ENCODE data around the gene AREG. TPM values are rescaled to one million over a fixed set of nuclear protein-coding genes. Genes with fewer than 3 reads are reported as not detected.
A peak's percentile ranks its signal among the peaks of the same experiment; 100 is the strongest.

Gene AREG
- total and polyA plus RNA-seq, 9 of the 15 experiments (the other 6 are each of a cell fraction or from before 2014, with no cell fraction given) = 1.4 to 7.7 (median 5.4) TPM

DNA sequence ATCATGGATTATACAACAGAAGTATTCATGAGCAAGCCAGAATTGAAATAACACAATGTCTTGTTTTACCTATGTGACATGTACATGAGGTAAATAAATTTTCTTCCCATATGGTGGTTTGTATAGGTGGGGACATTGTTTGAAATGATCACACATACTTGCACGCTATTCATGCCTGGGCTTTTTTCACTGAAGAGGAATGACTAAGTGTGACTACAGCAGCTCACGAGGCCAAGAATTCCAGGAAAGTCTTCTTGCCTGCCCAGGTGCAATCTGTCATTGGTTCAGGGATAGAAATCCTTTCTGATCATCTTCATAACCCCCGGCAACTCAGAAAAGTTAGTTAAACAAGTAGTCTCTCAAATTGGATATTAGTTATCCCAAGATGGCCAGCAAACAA is 36.3 kb upstream of the AREG start (continued):
- TF ChIP-seq, protein P1, sequence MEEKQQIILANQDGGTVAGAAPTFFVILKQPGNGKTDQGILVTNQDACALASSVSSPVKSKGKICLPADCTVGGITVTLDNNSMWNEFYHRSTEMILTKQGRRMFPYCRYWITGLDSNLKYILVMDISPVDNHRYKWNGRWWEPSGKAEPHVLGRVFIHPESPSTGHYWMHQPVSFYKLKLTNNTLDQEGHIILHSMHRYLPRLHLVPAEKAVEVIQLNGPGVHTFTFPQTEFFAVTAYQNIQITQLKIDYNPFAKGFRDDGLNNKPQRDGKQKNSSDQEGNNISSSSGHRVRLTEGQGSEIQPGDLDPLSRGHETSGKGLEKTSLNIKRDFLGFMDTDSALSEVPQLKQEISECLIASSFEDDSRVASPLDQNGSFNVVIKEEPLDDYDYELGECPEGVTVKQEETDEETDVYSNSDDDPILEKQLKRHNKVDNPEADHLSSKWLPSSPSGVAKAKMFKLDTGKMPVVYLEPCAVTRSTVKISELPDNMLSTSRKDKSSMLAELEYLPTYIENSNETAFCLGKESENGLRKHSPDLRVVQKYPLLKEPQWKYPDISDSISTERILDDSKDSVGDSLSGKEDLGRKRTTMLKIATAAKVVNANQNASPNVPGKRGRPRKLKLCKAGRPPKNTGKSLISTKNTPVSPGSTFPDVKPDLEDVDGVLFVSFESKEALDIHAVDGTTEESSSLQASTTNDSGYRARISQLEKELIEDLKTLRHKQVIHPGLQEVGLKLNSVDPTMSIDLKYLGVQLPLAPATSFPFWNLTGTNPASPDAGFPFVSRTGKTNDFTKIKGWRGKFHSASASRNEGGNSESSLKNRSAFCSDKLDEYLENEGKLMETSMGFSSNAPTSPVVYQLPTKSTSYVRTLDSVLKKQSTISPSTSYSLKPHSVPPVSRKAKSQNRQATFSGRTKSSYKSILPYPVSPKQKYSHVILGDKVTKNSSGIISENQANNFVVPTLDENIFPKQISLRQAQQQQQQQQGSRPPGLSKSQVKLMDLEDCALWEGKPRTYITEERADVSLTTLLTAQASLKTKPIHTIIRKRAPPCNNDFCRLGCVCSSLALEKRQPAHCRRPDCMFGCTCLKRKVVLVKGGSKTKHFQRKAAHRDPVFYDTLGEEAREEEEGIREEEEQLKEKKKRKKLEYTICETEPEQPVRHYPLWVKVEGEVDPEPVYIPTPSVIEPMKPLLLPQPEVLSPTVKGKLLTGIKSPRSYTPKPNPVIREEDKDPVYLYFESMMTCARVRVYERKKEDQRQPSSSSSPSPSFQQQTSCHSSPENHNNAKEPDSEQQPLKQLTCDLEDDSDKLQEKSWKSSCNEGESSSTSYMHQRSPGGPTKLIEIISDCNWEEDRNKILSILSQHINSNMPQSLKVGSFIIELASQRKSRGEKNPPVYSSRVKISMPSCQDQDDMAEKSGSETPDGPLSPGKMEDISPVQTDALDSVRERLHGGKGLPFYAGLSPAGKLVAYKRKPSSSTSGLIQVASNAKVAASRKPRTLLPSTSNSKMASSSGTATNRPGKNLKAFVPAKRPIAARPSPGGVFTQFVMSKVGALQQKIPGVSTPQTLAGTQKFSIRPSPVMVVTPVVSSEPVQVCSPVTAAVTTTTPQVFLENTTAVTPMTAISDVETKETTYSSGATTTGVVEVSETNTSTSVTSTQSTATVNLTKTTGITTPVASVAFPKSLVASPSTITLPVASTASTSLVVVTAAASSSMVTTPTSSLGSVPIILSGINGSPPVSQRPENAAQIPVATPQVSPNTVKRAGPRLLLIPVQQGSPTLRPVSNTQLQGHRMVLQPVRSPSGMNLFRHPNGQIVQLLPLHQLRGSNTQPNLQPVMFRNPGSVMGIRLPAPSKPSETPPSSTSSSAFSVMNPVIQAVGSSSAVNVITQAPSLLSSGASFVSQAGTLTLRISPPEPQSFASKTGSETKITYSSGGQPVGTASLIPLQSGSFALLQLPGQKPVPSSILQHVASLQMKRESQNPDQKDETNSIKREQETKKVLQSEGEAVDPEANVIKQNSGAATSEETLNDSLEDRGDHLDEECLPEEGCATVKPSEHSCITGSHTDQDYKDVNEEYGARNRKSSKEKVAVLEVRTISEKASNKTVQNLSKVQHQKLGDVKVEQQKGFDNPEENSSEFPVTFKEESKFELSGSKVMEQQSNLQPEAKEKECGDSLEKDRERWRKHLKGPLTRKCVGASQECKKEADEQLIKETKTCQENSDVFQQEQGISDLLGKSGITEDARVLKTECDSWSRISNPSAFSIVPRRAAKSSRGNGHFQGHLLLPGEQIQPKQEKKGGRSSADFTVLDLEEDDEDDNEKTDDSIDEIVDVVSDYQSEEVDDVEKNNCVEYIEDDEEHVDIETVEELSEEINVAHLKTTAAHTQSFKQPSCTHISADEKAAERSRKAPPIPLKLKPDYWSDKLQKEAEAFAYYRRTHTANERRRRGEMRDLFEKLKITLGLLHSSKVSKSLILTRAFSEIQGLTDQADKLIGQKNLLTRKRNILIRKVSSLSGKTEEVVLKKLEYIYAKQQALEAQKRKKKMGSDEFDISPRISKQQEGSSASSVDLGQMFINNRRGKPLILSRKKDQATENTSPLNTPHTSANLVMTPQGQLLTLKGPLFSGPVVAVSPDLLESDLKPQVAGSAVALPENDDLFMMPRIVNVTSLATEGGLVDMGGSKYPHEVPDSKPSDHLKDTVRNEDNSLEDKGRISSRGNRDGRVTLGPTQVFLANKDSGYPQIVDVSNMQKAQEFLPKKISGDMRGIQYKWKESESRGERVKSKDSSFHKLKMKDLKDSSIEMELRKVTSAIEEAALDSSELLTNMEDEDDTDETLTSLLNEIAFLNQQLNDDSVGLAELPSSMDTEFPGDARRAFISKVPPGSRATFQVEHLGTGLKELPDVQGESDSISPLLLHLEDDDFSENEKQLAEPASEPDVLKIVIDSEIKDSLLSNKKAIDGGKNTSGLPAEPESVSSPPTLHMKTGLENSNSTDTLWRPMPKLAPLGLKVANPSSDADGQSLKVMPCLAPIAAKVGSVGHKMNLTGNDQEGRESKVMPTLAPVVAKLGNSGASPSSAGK (IDR thresholded peaks at IDR 0.05) = 0 out of 2 replicates have a peak, but pooled peaks have one; percentile 14
- TF ChIP-seq FOSL1 (tag; conservative IDR thresholded peaks at IDR 0.05) = peak; percentile 38; the same call in 1 of the 2 replicates
- peak; percentile 21; the same call in 1 of the 2 replicates for TF ChIP-seq ARID1B (IDR thresholded peaks at IDR 0.05)
- TF ChIP-seq, protein P2, sequence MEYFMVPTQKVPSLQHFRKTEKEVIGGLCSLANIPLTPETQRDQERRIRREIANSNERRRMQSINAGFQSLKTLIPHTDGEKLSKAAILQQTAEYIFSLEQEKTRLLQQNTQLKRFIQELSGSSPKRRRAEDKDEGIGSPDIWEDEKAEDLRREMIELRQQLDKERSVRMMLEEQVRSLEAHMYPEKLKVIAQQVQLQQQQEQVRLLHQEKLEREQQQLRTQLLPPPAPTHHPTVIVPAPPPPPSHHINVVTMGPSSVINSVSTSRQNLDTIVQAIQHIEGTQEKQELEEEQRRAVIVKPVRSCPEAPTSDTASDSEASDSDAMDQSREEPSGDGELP (CRISPR knock-in tag; IDR thresholded peaks at IDR 0.05; ENCODE audit: borderline replicate concordance) = no peak
- TF ChIP-seq BCOR (IDR thresholded peaks at IDR 0.05) = no peak
- no peak for TF ChIP-seq MTF1 (CRISPR knock-in tag; IDR thresholded peaks at IDR 0.05; ENCODE audit: borderline replicate concordance)
- no peak for TF ChIP-seq SMAD3 (CRISPR knock-in tag; conservative IDR thresholded peaks at IDR 0.05)
- TF ChIP-seq, protein P3, sequence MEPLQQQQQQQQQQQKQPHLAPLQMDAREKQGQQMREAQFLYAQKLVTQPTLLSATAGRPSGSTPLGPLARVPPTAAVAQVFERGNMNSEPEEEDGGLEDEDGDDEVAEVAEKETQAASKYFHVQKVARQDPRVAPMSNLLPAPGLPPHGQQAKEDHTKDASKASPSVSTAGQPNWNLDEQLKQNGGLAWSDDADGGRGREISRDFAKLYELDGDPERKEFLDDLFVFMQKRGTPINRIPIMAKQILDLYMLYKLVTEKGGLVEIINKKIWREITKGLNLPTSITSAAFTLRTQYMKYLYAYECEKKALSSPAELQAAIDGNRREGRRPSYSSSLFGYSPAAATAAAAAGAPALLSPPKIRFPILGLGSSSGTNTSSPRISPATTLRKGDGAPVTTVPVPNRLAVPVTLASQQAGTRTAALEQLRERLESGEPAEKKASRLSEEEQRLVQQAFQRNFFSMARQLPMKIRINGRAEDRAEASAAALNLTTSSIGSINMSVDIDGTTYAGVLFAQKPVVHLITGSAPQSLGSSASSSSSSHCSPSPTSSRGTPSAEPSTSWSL (CRISPR knock-in tag; IDR thresholded peaks at IDR 0.05; ENCODE audit: borderline replicate concordance) = no peak
- TF ChIP-seq POLR2B (IDR thresholded peaks at IDR 0.05; ENCODE audit: low read depth, partially characterized antibody) = no peak
- no peak for TF ChIP-seq LEF1 (IDR thresholded peaks at IDR 0.05)
- no peak for TF ChIP-seq KLF10 (CRISPR knock-in tag; IDR thresholded peaks at IDR 0.05)
- TF ChIP-seq ZNF232 (CRISPR knock-in tag; IDR thresholded peaks at IDR 0.05) = no peak
- TF ChIP-seq MAFK (IDR thresholded peaks at IDR 0.05; ENCODE audit: low read length) = no peak
- TF ChIP-seq ZNF175 (CRISPR knock-in tag; IDR thresholded peaks at IDR 0.05; ENCODE audit: low read depth) = no peak
- TF ChIP-seq DDX20 (tag; IDR thresholded peaks at IDR 0.05; ENCODE audit: low read depth) = no peak

All from K562 (cell line).